G401 (cell line): Measurements from ENCODE around the gene FAHD2B. TPM values are rescaled to one million over a fixed set of nuclear protein-coding genes. Genes with fewer than 3 reads are reported as not detected.
"Not testable (repeated sequence)": the region's sequence is repeated elsewhere in the genome, so short reads cannot be mapped to it uniquely, and the experiment has no call there.

Experiments used
- DNase-seq: peaks from one replicate; pipeline ENCODE4 v3.0.0-alpha.2; 2015; ENCODE audit warnings: low spot score
- in situ Hi-C: cut with HindIII; loops from 2 replicates; pipeline ENCODE4 v1.10.0; 2016; ENCODE audit warnings: low sequenced_read_pairs, mixed read lengths
- total RNA-seq: library from RNA; depleted of rRNA; stranded (reverse); fragments of >200 nt; shearing (Covaris generic); gene quantifications from 2 replicates; pipeline ENCODE4 v1.2.3, GENCODE V29; 2014; rRNA removed

FAHD2B gene
- total RNA-seq, 1 experiment from 2014 or later, result 30.4 TPM

DNA sequence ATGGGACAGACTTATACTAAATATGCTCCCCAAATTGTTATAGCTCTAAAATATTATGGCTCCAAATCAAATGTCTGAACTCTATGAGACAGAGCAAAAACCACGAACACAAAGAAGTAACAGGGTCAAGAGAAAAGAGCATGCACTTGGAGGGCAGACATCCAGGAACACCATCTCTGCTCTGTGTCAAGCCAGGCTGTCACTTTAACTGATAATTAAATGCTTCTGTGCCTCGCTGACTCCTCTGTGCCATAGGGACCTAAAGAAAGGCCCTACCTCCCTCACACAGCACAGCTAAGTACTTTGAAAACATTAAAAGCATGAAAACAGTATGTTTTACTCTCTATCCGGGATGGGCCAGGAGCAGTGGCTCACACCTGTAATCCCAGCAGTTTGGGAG is 23.8 kb downstream of the FAHD2B start:
- in situ Hi-C loops, DNase-seq: not testable (repeated sequence)

DNA sequence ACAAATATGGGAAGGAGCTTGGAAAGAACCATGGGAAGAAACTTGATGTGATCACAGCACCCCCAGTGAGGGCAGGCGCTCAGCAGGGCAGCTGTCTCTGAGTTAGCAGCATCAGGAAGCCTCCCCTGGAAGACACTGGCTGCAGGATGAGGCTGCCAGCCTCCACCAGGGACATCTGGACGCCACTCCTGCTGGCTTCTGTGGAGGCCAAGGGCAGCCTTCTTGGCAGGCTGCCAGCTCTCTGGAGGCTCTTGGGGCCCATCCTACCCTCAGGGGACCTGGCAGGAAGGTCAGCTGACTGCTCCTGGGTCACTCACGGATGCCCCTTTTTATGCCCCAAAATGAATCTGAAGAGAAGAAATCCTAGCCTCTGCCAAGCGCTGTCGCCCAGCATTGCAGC is 26.0 kb downstream of the FAHD2B start:
- DNase-seq, in situ Hi-C loops: not testable (repeated sequence)

DNA sequence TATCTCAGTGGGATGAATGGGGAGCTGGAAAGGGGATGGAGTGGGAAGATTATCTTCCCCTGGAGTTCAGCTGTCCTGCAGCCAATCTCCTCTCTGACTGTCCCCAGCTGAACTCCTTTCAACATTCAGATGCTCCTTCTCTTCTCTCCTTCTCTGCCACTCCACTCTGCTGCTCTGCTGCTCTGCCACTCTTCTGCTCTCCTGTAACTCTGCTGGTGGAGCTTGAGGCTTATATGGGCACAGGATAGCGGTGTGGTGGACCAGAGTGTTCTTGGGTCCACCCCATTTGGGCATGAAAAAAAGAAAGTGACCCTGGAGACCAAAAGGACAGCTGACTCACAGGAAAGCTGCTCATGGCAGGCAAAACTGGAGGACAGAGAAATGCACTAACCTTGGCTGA is 26.6 kb downstream of the FAHD2B start:
- DNase-seq, result no peak
- in situ Hi-C loops, result no loop called here

DNA sequence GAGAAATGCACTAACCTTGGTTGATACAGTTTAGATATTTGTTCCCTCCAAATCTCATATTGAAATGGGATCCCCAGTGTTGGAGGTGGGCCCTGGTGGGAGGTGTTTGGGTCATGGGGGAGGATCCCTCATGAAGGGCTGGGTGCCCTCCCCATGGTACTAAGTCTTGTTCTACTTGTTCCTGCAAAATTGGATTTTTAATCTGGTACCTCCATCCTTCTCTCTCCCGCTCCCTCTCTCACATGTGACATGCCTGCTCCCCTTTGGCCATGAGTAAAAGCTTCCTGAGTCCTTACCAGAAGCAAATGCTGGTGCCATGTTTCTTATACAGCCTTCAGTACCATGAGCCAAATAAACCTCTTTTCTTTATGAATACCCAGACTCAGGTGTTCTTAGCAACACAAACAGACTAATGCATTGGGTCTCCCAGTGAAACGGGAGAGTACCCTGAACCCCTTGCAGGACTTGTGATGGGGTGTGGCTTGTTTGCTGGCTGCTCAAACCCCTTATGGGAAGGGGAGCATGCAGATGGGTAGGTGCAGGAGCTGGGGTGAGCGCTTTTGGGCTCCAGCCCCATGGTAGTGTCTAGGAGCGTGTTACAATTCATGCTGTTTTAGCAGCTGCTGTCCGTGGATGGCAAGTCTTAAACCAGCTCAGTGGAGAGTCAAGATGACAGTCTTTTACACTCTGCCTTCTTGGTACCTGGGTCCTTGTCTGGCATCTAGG is 27.2 kb downstream of the FAHD2B start:
- DNase-seq, result no peak
- in situ Hi-C loops, result no loop called here

DNA sequence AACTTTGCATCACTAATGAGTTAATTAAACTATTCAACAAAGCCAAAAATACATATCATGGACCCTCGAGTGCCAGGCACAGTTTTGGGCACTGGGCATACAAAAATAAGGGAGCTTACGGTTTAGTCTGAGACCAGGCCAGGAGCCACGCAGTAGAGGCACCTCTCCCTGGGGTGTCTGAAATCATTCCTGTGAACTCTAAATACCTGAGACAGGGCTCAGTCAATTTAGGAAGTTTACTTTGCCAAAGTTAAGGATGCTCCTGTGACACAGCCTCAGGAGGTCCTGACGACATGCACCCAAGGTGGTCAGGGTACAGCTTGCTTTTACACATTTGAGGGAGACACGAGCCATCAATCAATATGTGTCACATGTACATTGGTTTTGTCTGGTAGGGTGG is 28.7 kb downstream of the FAHD2B start:
- DNase-seq, in situ Hi-C loops: not testable (repeated sequence)

DNA sequence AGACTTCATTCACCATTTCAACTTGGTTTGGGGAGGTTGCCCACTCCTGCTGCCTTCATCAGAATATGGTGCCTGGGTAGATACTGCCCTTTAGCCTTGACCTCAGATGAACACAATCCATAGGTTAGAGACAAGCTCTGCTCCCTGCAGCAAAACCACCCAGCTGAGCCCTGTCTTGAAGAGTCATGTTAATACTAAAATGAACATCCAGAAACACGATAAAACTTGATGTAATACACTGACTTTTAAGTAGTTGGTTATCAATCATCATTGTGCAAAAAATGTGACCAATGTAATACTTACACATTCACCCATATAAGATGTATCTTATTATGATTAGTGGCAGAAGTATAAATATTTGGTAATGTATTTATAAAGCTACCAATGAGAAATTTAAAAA is 32.7 kb downstream of the FAHD2B start:
- in situ Hi-C loops, DNase-seq: not testable (repeated sequence)

DNA sequence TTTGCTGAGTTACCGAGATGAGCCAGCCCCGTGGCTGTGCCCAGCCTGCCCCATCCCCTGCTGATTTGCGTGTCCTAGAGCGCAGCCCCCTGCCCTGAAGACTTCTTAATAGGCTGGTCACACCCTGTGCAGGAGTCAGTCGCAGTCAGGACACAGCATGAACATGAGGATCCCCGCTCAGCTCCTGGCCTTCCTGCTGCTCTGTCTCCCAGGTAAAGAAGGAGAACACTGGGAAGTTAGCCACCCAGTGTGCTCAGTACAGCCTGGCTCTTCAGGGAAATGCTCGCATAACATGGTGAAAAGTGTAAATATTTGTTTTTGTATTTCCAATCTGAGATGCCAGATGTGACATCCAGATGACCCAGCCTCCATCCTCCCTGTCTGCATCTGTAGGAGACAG is 34.9 kb downstream of the FAHD2B start:
- in situ Hi-C loops, DNase-seq: not testable (repeated sequence)

DNA sequence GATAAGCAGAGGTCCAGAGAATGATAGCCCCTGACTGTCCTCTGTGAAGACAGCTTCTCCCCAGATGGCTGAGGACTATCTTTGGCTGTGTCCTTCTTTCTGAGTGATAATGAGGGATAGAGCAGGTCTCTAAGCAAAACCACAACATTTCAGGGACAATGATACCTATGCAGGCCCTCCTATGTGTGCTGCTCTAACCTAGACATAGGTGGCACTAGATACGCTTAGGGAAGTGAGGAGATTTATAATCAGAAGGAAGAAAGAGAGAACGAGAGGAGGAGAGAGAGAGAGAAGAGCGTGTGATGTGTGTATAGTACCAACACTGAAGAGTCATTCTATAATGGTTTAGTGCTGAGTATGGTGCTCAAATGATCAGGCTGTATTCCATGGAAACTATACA is 38.5 kb downstream of the FAHD2B start:
- DNase-seq, in situ Hi-C loops: not testable (repeated sequence)

DNA sequence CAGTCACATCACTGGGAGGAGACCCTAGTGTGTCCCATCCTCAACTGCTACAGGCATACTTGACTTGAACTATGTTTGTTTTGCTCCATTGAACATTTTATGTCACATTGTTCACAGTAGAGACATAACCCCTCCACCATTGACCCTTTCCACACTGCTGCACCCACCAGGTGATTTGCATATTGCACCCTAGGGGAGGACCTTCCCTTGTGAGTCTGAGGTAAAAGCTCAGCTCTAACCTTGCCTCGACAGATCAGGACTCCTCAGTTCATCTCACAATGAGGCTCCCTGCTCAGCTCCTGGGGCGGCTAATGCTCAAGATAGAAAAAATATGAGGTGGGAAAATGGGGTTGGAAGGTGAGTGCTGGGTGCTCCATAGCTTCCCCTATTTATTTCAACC is 44.6 kb downstream of the FAHD2B start:
- in situ Hi-C loops, DNase-seq: not testable (repeated sequence)

DNA sequence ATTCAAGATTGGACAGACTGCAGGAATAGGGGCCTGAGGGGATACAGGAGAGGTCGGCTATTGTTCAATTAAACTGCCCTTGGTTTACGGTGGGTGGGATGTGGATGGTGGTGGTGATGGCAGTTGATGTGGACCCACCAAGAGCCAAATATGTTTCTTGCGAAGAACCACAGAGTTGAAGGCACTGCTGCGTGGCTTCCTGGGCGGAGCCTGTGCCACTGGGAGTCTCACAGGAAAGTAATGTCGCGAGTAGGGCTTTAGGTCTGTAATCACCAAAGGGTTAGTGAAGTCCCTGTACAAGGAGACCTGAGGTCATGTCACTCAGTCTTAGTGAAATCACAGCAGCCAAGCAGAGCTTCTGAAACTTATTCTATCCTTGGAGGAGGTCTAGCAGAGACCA is 46.2 kb downstream of the FAHD2B start:
- in situ Hi-C loops, DNase-seq: not testable (repeated sequence)

DNA sequence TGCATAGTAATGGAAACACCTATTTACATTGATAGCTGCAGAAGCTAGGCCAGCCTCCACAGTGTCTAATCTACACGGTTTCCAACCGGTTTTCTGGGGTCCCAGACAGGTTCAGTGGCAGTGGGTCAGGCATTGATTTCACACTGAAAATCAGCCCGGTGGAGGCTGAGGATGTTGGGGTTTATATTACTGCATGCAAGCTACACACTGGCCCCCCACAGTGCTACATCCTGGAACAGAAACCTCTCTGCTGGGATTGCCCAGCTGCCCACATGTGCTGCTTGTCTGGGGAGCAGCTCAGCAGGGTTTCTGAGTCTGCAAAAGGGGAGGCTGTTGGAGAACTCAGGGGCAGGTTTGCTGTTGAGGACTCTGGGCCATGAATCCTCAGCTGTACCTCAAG is 48.0 kb downstream of the FAHD2B start:
- in situ Hi-C loops, DNase-seq: not testable (repeated sequence)

DNA sequence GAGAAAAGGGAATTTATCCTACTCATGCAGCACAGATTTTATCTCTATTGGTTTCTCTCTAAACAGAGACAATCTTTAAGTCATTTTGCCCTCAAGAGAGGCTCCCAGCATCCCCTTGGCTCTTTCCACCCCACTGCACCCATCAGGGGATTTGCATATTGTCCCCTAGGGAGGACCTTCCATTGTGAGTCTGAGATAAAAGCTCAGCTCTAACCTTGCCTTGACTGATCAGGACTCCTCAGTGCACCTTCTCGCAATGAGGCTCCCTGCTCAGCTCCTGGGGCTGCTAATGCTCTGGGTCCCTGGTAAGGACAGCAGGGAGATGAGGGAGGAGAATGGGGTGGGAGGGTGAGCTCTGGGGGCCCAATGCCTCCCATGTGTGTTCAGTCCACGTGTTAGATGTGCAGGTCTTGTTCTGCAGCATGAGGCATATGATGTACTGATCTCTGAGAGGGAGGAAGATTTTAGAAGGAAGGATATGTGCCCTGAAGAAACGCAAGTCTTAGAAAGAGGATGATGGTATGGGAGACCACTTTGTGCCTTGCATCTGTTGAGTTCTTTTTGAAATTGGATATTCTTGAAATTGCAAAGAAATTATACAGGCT is 48.7 kb downstream of the FAHD2B start:
- DNase-seq, in situ Hi-C loops: not testable (repeated sequence)

Other genes starting within 250 kb of the FAHD2B start
- gene ANKRD39, start 236.9 kb downstream of the FAHD2B start, total RNA-seq, result 28.4 and 45.2 TPM in 2 replicates
- gene SEMA4C, start 224.8 kb downstream of the FAHD2B start, total RNA-seq, result 37.9 and 40.6 TPM in 2 replicates
- not detected in 2 replicates for gene FAM178B, start 108.3 kb downstream of the FAHD2B start, total RNA-seq
- 13.8 and 20.2 TPM in 2 replicates for gene ANKRD36, start 18.3 kb upstream of the FAHD2B start, total RNA-seq